ENCODE measurements around the gene KIF23. TPM values are rescaled to one million over a fixed set of nuclear protein-coding genes. Genes with fewer than 3 reads are reported as not detected.

The KIF23 gene
- total RNA-seq, 1 experiment from 2014 or later = 77.3 TPM

DNA sequence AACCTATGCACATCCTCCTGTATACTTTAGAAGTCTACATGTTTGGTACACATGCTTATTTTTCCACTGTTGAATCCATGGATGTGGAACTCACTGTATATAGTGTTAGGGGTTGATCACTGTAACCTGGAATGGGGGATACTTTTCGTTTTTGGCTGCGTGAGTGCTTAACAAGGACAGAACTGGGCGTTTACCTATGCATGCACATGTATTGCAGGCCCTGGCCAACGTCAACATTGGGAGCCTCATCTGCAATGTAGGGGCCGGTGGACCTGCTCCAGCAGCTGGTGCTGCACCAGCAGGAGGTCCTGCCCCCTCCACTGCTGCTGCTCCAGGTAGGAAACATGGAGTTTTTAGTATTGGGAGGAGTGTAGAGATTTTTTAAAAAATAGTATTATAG lies 40.8 kb downstream of the KIF23 start:
- H3K27ac ChIP-seq (ENCODE audit: low read length) = no peak overlapping the region
- peak overlapping the region; percentile 99 for H3K4me3 ChIP-seq (ENCODE audit: low read length)
- H3K36me3 ChIP-seq (ENCODE audit: low read depth, low read length) = peaks cover 37% of the 10 kb centered on the region
- H3K9me2 ChIP-seq (replicated peaks; ENCODE audit: low read length) = no peaks in the 10 kb centered on the region
- ChIA-PET POLR2A (ENCODE audit: unreplicated experiment) (no interaction called here), CTCF (no interaction called here)
- peaks cover 43% of the 10 kb centered on the region for H3K79me2 ChIP-seq (ENCODE audit: low read length)
- no peak overlapping the region for H2AFZ ChIP-seq (ENCODE audit: low read length)
- H3K4me1 ChIP-seq (ENCODE audit: insufficient read depth, low read length) = peaks cover 17% of the 10 kb centered on the region
- intact Hi-C loops (cut with micrococcal nuclease) = no loop called here
- peak overlapping the region; percentile 97 for H3K4me2 ChIP-seq (ENCODE audit: low read length)
- no peaks in the 10 kb centered on the region for H3K27me3 ChIP-seq (ENCODE audit: low read length)
- BruUV-seq (replicated peaks) = no TSS peak
- H4K20me1 ChIP-seq (ENCODE audit: low read length) = peaks cover 45% of the 10 kb centered on the region
- TF ChIP-seq, protein P1, sequence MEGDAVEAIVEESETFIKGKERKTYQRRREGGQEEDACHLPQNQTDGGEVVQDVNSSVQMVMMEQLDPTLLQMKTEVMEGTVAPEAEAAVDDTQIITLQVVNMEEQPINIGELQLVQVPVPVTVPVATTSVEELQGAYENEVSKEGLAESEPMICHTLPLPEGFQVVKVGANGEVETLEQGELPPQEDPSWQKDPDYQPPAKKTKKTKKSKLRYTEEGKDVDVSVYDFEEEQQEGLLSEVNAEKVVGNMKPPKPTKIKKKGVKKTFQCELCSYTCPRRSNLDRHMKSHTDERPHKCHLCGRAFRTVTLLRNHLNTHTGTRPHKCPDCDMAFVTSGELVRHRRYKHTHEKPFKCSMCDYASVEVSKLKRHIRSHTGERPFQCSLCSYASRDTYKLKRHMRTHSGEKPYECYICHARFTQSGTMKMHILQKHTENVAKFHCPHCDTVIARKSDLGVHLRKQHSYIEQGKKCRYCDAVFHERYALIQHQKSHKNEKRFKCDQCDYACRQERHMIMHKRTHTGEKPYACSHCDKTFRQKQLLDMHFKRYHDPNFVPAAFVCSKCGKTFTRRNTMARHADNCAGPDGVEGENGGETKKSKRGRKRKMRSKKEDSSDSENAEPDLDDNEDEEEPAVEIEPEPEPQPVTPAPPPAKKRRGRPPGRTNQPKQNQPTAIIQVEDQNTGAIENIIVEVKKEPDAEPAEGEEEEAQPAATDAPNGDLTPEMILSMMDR (conservative IDR thresholded peaks at IDR 0.05; ENCODE audit: low read depth, low read length) = no peak
- TF ChIP-seq EZH2 (IDR thresholded peaks at IDR 0.05; ENCODE audit: low read length, unreplicated experiment) = no peak
- no peak for TF ChIP-seq EZH2phosphoT487 (IDR thresholded peaks at IDR 0.05; ENCODE audit: borderline replicate concordance, low read length)
- H3K9me3 ChIP-seq (ENCODE audit: low read length) = no peaks in the 10 kb centered on the region
- no peak overlapping the region for H3K9ac ChIP-seq (ENCODE audit: low read length)
- H3F3A ChIP-seq (ENCODE audit: low read length, unreplicated experiment) = peaks cover 7% of the 10 kb centered on the region
- DNase-seq = no peak
- ATAC-seq = no peak

DNA sequence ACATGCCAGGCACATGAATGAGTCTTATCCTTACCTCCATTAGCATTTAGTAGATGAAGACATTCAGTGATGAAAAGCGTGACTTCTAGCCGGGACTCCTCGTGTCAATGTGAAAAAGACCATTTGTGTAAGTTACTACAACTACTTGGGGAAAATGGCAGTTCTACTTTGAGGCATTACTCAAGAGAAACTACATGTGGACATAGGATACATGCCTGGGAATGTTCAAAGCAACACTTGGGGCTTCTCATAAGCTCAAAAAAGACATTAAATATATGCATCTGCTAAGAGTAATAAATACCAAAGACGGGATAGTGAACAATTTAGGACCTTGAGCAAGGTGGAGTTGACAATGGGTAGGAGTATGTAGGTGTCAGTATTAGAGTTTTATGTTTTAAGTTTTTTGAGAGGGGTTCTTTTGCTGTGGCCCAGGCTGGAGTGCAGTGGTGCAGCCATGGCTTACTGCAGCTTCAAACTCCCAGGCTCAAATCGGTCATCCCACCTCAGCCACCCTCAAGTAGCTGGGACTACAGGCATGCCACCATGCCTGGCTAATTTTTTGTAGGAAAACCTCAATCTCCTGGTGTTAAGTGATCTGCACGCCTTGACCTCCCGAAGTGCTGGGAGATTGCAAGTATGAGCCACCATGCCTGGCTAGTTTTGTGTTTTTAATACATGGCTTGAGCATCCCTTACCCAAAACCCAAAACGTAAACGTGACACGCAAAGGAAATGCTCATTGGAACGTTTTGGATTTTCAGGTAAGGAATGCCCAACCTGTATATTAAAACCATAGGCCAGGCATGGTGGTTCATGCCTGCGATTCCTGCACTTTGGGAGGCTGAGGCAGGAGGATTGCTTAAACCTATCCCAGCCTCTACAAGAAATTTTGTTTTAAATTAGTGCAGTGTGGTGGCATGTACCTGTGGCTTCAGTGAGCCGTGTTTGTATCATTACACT lies 42.3 kb downstream of the KIF23 start:
- Histone ChIP-seq H3K4me1 (ENCODE audit: insufficient read depth, low read length) (peaks cover 17% of the 10 kb centered on the region), H3K9me2 (replicated peaks; ENCODE audit: low read length) (no peaks in the 10 kb centered on the region), H3K9ac (ENCODE audit: low read length) (no peak overlapping the region), H3K9me3 (ENCODE audit: low read length) (no peaks in the 10 kb centered on the region), H3K27me3 (ENCODE audit: low read length) (no peaks in the 10 kb centered on the region), H3K79me2 (ENCODE audit: low read length) (peaks cover 43% of the 10 kb centered on the region), H3K4me2 (ENCODE audit: low read length) (no peak overlapping the region), H3K4me3 (ENCODE audit: low read length) (no peak overlapping the region), H3K27ac (ENCODE audit: low read length) (no peak overlapping the region), H3K36me3 (ENCODE audit: low read depth, low read length) (peaks cover 37% of the 10 kb centered on the region), H4K20me1 (ENCODE audit: low read length) (peaks cover 45% of the 10 kb centered on the region), H3F3A (ENCODE audit: low read length, unreplicated experiment) (peaks cover 5% of the 10 kb centered on the region), H2AFZ (ENCODE audit: low read length) (no peak overlapping the region)
- ChIA-PET POLR2A (ENCODE audit: unreplicated experiment) (no interaction called here), CTCF (no interaction called here)
- no peak for TF ChIP-seq EZH2 (IDR thresholded peaks at IDR 0.05; ENCODE audit: low read length, unreplicated experiment)
- TF ChIP-seq EZH2phosphoT487 (IDR thresholded peaks at IDR 0.05; ENCODE audit: borderline replicate concordance, low read length) = no peak
- TF ChIP-seq, protein P1 (conservative IDR thresholded peaks at IDR 0.05; ENCODE audit: low read depth, low read length) = no peak
- DNase-seq (no peak), ATAC-seq (no peak)
- no TSS peak for BruUV-seq (replicated peaks)
- intact Hi-C loops (cut with micrococcal nuclease) = no loop called here
